Stimulated activated CD4-positive, alpha-beta T cell treated with anti-CD3 and anti-CD28 coated beads, TNF-alpha, amount 100 ng/mL, for 48 hours (primary cell): ENCODE measurements around the gene ZNF766.

ENCODE experiments used
- DNase-seq, 3 donors: peaks; one replicate each; pipeline ENCODE4 v3.0.0-alpha.2; 2020; ENCODE audit warnings: low read depth in 3 of 3

ZNF766 gene

DNA sequence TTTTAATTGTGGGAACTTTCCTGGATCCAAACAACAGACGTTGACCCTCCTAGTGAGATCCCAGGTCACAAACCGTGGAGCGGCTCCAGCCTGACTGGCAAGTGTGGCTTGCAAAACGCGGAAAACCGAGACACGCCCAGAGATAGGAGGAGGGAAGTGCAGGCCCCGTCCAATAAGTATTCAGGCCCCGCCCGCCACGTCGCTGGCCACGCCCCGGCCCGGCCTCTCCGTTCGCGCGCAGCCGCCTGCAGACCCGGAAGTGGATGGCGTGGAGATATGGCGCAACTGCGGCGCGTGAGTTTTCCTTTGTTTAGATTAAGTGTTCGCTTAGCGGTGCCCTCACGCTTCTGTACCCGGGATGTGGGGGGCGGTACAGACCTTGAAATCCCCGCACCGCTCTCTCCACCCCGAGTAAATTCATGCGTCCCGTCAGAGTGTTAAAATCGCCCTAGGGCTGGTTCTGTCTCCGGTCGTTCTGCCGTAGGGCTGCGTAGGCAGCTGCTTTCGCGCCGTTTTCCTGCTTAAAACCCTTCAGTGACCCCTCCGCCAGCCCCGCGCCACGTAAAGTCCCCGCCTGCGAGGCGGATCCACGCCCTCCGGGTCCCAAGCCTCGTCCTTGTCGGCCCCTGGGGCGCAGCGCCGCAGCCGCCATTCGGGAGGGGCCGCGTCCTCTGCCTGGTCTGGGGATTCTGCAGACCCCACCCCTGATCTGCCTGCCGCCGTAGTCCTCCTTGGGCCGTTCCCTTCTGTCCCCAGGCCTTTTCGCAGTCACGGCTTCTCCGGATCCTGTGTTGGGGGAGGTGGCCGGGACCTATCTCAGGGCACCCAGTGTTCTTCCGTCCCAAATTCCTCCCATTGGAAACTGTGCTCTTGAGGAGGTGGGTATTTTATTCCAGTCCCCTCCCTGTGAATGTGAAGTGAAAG lies at the start of gene ZNF766:
ZNF766 (plus strand) TSS at position 250 of the 924 bp plus-strand sequence; CDS start at position 277, 27 bp downstream.
- DNase-seq = peak; percentile 92 to 97 (median 93)

GRCh38 chr19:52219611-52220010 lies 49.8 kb upstream of the ZNF766 start:
- no peak for DNase-seq

GRCh38 chr19:52221031-52221430 lies 48.4 kb upstream of the ZNF766 start:
- DNase-seq = no peak

- no peak for DNase-seq
Observed at GRCh38 chr19:52221831-52222375, 47.5 kb upstream of the ZNF766 start.

DNA sequence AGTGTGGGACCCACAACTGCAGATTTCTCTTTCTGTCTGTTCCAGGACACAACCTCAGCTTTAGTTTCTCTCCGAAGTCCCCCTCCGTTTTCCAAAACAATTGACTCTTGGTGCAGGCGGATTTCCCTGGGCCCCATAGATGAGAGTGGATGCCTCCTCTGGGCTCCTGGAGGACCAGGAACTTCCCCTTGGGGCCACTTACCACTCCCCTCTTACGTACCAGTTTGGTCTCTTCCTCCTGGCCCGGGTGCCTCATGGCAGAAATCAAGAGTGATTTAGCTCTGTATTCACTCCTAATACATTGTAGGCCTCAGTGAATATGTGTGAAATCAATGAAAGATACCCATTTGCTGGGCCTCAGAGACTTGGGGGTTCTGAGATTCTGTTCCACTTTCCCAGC lies 45.2 kb upstream of the ZNF766 start:
- DNase-seq = no peak

- peak in 2 of 3 donors; percentile 5 to 12 for DNase-seq
Observed at GRCh38 chr19:52226652-52227051, 42.7 kb upstream of the ZNF766 start.

DNA sequence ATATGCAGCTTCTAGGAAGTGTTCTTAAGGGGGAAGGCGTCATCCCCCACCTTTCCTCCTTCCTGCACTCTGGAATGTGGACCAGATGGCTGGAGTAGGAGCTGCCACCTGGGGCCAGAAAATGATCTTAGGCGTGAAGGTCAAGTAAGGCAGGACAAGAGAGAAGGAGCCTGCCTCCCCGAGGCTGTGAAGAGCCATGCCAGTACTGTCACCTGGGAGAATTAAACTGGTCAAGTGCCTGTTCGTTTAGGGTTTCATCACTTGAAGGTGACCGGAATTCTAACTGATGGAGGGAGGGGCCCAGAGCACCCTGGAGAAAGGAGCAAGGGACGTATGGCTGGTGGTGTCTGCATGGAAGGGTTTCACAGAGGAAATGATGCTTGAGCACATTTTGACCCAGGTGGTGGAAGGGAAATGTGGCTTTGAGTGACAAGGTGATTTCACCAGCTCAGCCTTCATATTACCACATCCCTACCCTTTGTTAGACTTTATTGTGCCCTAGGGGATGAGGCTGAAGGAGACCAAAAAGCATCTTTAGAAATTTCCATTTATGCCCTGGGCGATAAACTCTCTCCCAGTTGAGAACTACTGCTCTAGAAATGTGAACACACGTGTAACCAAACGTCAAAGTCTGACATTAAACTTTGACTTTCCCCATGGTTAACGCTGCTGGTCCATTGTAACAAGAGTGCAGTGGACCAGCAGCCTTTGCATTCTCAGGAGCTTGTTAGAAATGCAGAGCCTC lies 42.0 kb upstream of the ZNF766 start:
- no peak for DNase-seq

DNA sequence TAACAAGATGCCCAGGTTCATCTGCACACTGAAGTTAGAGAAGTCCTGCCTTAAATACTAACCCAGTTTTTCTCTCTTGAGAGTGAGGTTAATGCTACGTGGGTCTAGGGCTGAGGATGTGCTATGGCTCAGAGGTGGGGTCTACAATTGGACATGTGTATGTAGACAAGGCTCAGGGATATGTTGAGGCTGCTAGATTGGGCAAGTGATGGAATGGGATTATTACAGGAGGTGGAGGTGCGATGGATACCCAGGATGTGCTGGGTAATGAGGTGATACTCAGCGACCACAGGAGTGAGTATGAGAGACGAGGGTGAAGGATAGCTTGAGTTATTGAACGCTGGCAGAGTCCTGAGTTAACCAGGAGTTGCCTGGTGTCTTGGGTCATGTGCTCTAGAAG lies 41.4 kb upstream of the ZNF766 start:
- no peak for DNase-seq

DNA sequence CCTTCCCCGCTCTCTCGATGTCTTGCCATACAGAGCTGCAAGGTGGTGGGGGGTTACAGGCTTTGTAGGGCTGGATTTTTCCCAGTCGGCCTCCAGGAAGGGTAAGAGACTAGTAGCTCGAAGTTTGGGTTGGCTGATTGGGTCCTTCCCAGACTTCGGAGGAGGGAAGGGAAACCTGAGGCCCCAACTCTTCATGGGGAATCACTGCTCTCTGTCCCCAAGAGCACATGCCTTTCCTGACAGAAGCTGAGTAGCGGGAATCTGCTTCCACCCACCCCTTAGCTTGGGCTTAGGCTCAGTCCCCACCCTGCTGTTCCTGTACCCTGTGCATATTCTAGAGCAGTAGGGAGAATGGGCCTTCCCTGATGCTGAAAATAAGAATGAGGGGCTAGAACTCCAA lies 39.9 kb upstream of the ZNF766 start:
- DNase-seq = no peak

- no peak for DNase-seq
Observed at GRCh38 chr19:52230685-52231084, 38.7 kb upstream of the ZNF766 start.

- no peak for DNase-seq
Observed at GRCh38 chr19:52231154-52231910, 38.1 kb upstream of the ZNF766 start.

GRCh38 chr19:52234406-52234805 lies 35.0 kb upstream of the ZNF766 start:
- no peak for DNase-seq

DNA sequence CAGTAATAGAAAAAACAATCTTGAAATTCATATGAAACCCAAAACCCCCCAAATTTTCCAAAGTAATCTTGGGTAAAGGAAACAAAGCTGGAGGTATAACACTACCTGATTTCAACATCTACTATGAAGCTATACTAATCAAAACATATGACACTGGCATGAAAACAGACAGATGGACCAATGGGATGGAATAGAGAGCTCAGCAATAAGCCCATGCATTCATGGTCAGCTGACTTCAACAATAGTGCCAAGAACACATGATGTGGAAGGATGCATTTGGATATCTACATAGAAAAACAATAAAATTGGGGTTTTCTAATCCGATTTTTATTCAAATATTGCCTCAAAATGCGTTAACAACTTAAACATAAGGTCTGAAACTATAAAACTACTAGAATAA lies 32.2 kb upstream of the ZNF766 start:
- no peak for DNase-seq

- peak; percentile 14 to 20 (median 17) for DNase-seq
Observed at GRCh38 chr19:52237771-52238400, 31.5 kb upstream of the ZNF766 start.

DNA sequence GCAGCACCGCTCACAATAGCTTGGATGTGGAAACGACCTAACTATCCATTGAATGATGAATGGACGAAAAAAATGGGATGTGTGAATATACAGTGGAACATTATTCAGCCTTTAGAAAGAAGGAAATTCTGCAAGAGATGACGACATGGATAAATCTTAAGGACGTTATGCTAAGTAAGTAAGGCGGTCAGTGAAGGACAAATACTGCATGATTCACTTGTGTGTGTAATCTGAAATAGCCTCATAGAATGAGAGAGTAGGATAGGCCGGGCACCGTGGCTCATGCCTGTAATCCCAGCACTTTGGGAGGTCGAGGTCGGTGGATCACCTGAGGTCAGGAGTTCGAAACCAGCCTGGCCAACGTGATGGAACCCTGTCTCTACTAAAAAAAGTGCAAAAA lies 25.4 kb upstream of the ZNF766 start:
- DNase-seq = no peak

- peak; percentile 24 to 44 (median 37) for DNase-seq
Observed at GRCh38 chr19:52248241-52248640, 21.1 kb upstream of the ZNF766 start.

GRCh38 chr19:52258426-52258825 lies 11.0 kb upstream of the ZNF766 start:
- no peak for DNase-seq

DNA sequence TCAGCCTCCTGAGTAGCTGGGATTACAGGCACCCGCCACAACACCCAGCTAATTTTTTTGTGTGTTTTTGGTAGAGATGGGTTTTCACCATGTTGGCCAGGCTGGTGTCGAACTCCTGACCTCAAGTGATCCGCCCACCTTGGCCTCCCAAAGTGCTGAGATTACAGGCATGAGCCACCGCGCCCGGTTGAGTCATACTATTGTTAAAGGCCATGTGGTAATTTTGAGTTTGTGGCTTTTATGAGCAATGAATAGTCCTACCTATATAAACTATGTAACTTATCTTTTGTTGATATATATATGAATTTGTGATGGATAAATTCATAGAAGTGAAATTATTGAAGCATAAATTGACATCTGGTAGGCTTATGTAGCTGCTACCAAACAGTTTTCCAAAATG lies 3.8 kb upstream of the ZNF766 start:
- peak in 1 of 3 donors; percentile 18 for DNase-seq

DNA sequence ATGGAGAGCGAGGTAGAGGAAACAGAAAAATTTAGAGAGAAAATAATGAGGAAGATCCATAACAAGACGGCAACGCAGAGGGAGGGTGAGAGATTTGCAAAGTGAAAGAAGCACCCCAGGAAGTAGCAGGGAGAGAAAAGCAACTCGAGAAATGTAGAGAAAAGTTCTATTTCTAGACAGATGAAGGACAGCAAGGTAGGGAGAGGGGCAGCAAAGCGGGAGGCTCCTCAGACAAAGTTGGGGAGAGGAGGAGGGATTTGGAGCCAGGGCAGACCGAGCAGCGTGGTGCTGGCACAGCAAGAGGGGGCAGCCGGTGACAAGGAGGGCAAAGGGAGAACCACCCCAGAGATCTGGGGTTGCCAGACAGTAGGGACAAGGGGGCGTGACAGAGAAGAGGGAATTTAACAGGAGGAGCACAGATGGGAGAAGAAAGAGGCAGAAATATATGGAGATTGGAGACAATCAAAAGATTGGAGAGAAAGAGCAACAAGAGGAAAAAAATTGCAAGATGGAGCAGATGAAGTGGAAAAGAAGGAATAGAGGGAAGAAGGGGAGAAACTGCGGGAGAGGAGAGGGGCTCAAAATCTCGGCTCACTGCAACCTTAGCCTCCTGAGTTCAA lies 989 bp downstream of the ZNF766 start:
- peak in 1 of 3 donors; percentile 2 for DNase-seq

GRCh38 chr19:52273301-52273700 lies 3.9 kb downstream of the ZNF766 start:
- DNase-seq = no peak

GRCh38 chr19:52274191-52274590 lies 4.8 kb downstream of the ZNF766 start:
- no peak for DNase-seq
